EH (cell line): ENCODE results near the gene DTX3.
"Not testable (repeated sequence)": the region's sequence is repeated elsewhere in the genome, so short reads cannot be mapped to it uniquely, and the experiment has no call there.

ENCODE experiments used
- DNase-seq: peaks from one replicate; pipeline ENCODE4 v3.0.0-alpha.2; 2015; ENCODE audit warnings: low read depth

The DTX3 gene

GRCh38 chr12:57607958-57608663 is 3.5 kb downstream of the DTX3 start:
- no peak for DNase-seq

- no peak for DNase-seq
Measured at GRCh38 chr12:57609101-57609780, 4.6 kb downstream of the DTX3 start.

- no peak for DNase-seq
Measured at GRCh38 chr12:57609781-57610553, 5.3 kb downstream of the DTX3 start.

- peak; percentile 24 for DNase-seq
Measured at GRCh38 chr12:57610554-57611107, 6.0 kb downstream of the DTX3 start.

- peak; percentile 73 for DNase-seq
Measured at GRCh38 chr12:57611108-57611826, 6.6 kb downstream of the DTX3 start, which contains the start of gene ARHGEF25. ARHGEF25 (plus strand) TSS chr12:57611435; CDS start chr12:57611895, 460 bp downstream.

- DNase-seq, result no peak
Measured at GRCh38 chr12:57611827-57612710, 7.4 kb downstream of the DTX3 start.

GRCh38 chr12:57612711-57613426 is 8.2 kb downstream of the DTX3 start:
- DNase-seq, result no peak

- no peak for DNase-seq
Measured at GRCh38 chr12:57613427-57614109, 8.9 kb downstream of the DTX3 start.

GRCh38 chr12:57614178-57614947 is 9.7 kb downstream of the DTX3 start:
- DNase-seq, result peak; percentile 55

- no peak for DNase-seq
Measured at GRCh38 chr12:57614948-57615500, 10.4 kb downstream of the DTX3 start.

- no peak for DNase-seq
Measured at GRCh38 chr12:57615637-57616036, 11.0 kb downstream of the DTX3 start.

GRCh38 chr12:57616383-57617101 is 11.9 kb downstream of the DTX3 start:
- peak; percentile 64 for DNase-seq

- no peak for DNase-seq
Measured at GRCh38 chr12:57617942-57618341, 13.3 kb downstream of the DTX3 start.

- not testable (repeated sequence) for DNase-seq
Measured at GRCh38 chr12:57618431-57618830, 13.8 kb downstream of the DTX3 start.

- DNase-seq, result no peak
Measured at GRCh38 chr12:57618966-57619433, 14.4 kb downstream of the DTX3 start.

- no peak for DNase-seq
Measured at GRCh38 chr12:57619434-57620244, 15.0 kb downstream of the DTX3 start.
